Measurements from ENCODE around the gene R3HDM1.

Gene R3HDM1

DNA sequence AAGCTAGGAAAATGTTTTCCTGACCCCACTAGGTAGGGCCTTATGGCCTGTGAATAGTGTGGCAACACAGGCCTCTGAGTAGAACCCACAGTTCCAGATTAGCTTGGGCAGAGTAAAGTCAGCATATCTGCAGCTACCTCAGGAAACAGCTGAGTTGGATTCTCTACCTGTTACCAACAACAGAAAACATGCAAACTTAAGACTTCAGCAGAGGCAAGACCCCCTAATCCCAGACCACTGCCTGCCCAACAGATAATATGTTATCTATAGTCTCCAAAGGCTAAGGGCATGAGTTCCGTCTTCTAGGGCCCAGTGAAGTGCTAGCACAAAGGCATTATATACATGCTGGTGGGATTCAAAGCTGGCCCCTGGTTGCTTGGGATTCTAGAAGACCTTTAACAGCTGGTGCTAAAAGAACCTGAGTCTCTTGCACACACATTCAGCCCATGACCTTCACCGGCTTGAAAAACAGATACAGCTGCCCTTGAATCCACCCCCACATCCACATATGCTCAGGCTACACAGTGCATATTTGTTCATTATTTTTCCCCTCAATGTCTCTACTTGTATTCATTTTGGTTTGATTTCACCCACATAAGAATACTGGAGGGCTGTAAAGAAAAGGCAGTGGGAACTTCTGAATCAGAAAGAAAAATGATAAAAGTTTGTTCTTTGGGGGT lies 196.9 kb downstream of the R3HDM1 start:
- no peak for DNase-seq

DNA sequence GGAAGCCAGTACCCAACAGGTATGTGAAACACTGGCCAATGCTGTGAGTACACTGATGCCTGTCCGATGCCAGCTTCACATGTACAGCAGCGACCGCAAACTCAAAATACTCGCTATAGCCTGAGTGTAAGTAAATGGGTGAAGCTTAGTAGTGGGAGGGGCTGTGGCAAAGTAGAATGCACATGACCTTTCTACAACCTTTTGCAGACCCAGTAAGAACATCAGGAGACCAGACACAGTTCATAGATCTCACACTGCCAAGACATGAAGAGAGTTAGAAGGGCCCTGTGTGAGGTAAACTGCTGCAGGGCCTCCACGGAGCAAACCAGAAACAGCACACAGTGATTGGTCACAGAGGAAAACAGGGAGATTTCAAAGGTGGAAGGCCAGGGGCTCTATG lies 201.3 kb downstream of the R3HDM1 start:
- no peak for DNase-seq

DNA sequence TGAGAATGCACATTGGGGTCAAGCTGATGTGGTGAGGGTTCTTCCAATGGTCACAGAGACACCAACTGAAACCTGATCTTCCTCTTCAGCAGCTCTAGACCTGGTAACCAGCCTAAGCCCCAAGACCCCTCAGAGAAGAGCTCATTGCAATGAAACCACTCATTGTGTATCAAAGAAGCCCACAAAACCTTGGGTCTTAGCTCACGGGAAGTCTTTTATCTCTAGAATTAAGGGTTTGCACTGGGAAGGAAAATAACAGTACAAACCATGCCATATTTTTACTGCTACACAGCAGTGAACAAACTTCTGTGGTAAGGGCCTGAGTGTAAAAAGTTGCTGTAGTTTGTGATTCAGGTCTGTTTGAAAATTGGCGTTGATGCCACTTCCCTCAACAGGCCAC lies 201.8 kb downstream of the R3HDM1 start:
- no peak for DNase-seq

DNA sequence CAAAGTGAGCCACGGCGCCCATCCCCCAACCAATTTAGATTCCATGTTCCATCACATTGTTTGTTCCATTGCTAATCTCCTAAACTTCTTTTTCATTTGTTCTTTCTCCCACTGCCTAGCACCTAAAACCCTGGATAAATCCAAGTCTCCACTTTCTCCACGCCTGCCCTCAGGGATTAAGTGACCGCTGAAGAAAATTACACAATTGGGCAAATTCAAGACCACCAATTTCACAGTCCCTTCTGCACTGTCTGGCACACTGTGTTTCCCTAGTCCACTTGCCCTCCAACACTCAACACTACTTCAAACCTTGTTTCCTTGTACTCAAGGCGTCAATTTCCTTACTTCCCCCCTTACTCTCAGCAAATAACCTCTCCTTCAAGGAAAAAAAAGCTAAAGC lies 205.3 kb downstream of the R3HDM1 start:
- DNase-seq, result no peak

DNA sequence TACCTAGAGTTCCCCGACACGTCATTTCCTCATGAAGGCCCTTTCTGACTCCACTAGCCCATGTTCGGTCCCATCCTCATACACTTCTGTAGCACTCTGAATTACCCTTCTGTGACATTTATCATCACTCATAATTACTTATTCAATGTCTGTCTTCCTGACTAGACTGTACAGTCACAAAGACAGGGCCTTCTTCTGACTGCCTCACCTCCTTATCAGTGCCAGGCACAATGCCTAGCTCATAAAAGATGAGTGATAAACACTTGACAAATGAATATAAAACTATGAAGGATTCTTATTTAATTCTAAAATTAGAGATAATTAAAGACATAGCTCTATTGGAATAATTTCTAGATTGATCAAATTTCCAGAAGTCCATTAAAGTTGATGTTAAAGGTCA lies 208.9 kb downstream of the R3HDM1 start:
- no peak for DNase-seq

DNA sequence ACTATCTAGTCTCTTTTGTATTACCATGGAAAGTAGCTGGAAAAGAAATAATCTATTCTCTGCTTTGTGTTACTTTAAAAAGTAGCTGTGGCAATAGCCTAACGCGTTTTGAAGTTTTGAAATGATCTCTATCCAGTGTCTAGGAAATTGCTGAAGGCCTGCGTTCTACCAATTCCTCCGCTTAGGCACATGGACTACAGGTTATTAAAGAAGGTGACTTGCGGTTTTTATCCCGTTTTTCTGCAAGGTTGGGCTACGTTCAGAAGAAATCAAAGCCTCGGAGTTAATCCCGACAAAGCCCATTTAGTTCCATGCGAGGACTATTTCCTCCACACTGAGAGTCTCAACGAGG lies 209.7 kb downstream of the R3HDM1 start:
- no peak for DNase-seq

DNA sequence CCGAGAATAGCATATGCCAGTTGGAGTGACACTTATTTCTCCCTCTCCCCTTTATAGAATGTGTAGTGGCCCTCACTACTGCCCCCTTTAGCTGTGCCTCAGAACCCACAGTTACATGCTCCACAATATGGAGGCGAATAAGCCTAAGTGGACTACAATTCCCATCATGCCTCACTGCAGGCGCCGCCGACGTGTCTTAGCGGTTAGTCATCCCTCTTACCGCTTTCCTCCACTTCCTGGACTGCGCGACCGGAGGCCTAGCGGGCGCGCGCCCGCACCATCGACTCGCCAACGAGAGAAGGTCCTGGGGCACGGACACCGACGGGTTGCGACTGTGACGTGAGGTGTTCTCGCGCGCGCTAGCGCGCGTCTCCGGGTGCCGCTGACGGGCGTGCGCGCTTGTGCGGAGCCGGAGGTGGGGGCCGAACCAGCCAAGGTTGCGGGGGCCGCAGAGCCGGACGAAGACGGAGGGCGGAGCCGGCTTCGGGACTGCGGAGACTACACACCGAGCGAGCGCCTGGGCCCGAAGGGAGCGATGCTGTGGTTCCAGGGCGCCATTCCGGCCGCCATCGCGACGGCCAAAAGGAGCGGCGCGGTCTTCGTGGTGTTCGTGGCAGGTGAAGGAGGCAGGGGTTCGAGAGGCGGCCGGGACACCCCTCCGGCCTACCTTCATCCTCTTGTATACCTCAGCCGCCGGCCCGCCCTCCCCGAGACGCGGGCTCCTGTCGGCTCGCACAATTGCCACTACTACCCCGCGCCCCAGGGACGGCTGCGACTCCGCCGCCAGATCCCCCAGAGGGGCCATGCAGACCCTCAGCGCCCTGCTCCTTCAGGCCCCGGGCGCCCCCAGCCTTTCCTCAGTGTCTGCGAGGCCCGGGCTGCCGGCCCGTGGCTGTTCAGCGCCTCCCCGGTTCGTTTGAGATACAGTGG lies 210.4 kb downstream of the R3HDM1 start, which contains the start of gene UBXN4:
TSS of gene UBXN4 (plus strand) at position 461 of the 930 bp plus-strand sequence. CDS start at position 536, 75 bp downstream.
- DNase-seq, result peak; percentile 98

DNA sequence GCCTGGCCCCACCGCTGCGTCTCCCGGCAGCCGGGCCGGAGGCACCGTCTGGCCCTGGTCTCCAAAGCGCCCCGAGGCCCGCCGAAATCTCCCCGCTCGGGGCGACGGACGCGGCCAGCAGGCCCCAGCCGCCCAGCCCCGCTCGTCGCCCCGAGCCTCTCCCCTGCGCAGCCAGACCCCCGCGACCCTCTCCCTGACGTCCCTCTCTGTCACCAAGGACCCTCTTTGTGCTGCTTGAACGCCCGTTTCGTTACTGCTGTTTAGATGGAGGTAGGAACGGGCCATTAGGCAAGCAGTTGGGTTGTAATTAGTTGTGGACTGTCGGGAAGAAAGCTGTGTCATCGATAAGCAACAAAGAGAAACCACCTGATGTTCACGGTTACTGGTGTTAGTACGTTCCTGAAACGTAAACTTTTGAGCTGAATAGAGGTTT lies 211.1 kb downstream of the R3HDM1 start:
- DNase-seq, result no peak

DNA sequence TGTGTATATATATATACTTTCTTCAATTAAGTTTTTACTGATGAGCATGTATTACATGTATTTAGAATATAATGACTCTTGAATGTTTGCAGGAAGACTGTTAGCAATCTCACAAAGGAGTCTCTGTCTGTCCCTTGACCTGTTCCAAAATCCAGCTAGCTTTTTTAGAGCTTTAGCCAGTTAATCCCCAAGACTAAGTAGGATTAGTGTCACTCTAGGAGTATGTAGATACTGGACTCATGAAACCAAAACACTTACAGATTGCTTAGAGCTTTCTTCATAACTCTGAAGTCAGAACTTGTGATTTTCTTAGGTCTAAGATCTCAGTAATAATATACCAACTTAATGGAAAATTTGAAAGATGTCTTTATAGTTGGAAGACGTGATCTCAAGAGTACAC lies 212.6 kb downstream of the R3HDM1 start:
- DNase-seq, result no peak

DNA sequence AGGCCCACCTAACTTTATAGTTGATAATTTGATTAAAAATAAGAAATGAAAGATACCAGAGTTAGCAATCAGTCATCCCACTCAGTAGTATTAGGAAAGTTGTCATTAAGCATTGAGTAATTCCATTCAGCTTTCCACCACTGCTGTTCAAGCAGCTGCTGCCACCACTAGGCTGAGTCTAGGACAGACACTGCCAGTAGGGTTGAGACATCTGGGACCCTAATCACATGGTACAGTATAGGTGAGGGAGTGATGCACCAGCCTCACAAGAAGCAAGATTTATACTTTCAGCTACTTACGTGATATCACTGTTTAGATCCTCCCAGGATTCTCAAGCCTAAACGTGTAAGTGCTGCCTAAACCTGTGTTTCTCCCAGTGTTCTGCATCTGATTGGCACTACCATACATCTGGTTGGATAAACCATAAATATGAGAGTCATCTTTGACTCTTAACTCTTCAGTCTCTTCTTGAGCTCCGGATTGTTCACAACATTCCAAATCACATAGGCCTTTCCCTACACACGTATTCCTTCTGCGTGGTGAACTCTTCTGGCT lies 213.6 kb downstream of the R3HDM1 start:
- DNase-seq, result peak; percentile 5

DNA sequence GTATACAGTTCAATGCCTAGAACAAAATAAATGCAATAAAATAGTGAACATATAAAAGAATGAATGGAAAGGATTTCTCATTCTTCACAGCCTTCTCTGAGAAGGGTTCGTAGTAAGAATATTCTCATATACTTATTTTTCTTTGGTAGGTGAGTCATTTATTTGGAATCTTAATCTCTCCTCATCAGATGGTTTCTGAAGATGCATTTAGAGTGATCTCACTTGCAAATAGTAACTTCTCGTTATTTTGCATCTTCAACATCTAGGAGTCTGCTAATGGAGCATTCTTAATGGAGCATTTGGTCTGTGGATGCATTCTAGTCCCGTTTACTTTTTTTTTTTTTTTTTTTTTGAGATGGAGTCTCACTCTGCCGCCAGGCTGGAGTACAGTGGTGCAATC lies 214.3 kb downstream of the R3HDM1 start:
- DNase-seq, result no peak

DNA sequence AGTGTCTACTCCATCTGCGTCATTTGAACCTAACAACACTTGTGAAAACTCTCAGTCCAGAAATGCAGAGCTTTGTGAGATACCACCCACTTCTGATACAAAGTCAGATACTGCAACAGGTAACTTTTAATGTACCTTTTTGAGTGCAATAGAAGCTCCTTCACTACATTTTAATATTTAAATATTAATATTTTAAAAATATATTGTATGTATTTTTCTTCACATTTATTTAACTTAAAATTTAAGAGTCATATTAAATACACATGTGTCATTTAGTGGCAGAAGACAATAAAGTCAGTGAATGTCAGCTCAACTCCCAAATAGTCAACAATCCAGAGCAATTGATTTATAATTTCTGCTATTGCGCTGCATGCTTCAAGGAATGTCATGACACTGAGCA lies 224.3 kb downstream of the R3HDM1 start:
- DNase-seq, result no peak

DNA sequence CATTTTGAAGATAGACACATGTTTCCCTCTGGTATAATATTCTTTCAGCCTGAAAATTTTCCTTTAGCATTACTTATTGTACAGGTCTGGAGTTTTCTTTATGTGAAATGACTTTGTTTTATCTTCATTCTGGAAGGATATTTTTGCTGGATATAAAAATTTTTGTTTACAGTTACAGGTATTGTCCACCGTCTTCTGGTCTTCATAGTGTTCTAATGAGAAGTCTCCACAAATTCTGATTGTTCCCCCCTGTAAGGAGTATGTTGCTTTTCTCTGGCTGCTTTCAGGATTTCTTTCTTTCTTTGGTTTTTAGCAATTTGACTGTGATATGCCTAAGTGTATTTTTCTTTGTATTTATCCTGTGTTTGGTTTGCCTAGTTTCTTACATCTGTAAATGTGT lies 225.4 kb downstream of the R3HDM1 start:
- no peak for DNase-seq

DNA sequence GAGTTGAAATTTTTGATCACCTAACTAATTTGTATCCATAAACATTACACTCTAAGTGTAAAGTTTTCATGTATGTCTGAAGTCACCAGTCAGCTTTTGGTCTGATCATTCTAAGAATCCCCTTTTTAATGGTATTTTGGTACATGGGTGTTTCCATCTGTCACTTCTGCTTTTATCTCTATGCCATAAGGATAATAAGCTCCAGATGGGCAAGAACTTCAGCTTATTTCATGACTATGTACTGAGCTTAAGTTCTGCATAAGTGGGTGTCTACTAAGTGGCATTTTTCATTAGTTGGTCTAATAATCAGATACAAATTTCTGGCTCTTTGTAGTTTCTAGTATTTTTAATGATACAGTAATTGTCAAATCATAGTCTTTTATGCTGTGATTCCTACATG lies 230.7 kb downstream of the R3HDM1 start:
- no peak for DNase-seq

DNA sequence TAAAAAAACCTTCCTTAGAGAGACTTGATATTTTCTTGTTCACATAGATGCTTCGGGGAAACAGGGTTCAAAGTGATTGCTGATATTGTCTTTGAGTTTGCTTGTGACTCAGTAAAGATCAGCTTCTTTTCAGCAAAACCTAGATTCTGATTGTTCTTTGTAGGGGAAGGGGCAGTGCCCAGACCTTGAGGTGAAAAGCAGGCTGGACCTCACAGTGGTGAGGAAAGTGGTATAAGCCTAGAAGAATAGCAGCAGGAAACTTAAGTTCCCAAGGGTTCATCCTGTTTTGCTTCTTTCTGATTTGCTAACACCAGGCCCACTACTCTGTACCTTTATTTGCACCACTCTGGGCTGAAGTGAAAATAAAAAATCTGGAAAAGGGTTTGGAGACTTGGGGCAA lies 231.2 kb downstream of the R3HDM1 start:
- DNase-seq, result no peak

DNA sequence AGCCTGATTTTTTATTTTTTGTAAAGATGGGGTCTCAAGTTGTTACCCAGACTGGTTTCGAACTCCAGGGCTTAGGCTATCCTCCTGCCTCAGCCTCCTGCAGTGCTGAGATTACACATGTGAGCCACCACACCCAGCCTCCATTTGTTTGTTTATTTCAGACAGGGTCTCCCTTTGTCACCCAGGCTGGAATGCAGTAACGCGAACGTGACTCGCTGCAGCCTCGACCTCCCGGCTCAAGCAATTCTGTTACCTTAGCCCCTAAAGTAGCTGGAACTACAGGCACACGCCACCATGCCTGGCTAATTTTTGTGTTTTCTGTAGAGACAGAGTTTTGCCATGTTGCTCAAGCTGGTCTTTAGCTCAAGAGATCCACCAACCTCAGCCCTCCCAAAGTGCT lies 237.6 kb downstream of the R3HDM1 start:
- DNase-seq, result no peak

DNA sequence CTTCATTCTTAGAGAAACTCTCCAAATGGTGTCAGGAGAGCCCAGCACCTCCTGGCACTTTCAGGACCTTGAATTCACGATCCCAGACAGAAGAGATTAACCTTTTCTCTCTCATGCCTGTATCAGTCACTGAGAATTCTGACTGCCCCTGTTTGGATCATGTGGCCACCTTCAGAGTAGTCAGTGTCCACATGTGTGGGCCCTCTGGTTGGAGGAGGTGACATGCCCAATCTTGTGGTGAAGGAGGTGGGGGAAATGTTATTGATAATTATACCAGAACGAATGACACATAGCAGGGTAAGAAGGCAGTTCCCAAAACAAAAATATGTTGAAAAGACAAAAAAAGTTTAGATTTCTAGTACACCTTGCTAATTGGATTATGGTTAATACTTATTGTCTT lies 242.0 kb downstream of the R3HDM1 start:
- DNase-seq, result no peak

DNA sequence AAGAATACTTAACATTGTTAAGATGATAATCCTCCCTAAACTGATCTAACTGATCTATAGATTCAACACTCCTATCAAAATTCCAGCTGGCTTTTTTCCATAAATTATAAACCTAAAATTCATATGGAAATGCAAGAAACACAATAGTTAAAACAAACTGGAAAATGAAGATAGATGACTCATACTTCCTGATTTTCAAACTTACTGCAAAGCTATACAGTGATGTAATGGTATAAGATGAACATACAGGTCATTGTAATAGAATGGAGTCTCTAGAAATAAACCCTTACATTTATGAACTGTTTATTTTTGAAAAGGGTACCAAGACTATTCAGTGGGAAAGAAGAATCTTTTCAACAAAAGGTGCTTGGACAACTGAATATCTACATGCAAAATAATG lies 242.6 kb downstream of the R3HDM1 start:
- no peak for DNase-seq

Data from retina (tissue), 1 donor.